Stimulated activated CD4-positive, alpha-beta T cell treated with anti-CD3 and anti-CD28 coated beads, Interleukin-2, amount 100 ng/mL, for 48 hours (primary cell): ENCODE data around the gene USH1C.

ENCODE experiments used
- DNase-seq, 2 donors: peaks; one replicate each; pipeline ENCODE4 v3.0.0-alpha.2; 2020

The USH1C gene

GRCh38 chr11:17459236-17459896 lies 84.8 kb downstream of the USH1C start:
- DNase-seq, result no peak

GRCh38 chr11:17458268-17458667 lies 85.9 kb downstream of the USH1C start:
- DNase-seq, result no peak

GRCh38 chr11:17457396-17458173 lies 86.6 kb downstream of the USH1C start:
- no peak for DNase-seq

GRCh38 chr11:17452668-17453067 lies 91.5 kb downstream of the USH1C start:
- no peak for DNase-seq

GRCh38 chr11:17449158-17449557 lies 95.1 kb downstream of the USH1C start:
- no peak for DNase-seq

GRCh38 chr11:17446482-17446881 lies 97.7 kb downstream of the USH1C start:
- DNase-seq, result no peak

- DNase-seq, result no peak
Measured at GRCh38 chr11:17445240-17445795, 98.9 kb downstream of the USH1C start.

GRCh38 chr11:17443926-17444690 lies 100.1 kb downstream of the USH1C start:
- DNase-seq, result no peak
